ENCODE measurements around the gene OSBPL7. TPM values are rescaled to one million over a fixed set of nuclear protein-coding genes. Genes with fewer than 3 reads are reported as not detected.

The OSBPL7 gene
- total and polyA plus RNA-seq, 2 of the 4 experiments (the other 2 are of a cell fraction), result 5.2 to 14.5 TPM

- Histone ChIP-seq H2BK20ac (ENCODE audit: low read depth, low read length) (no peak overlapping the region), H3K4ac (ENCODE audit: low read depth, low read length) (no peak overlapping the region), H3K4me2 (ENCODE audit: low read depth, low read length) (no peak overlapping the region), H2BK120ac (ENCODE audit: low read depth, low read length) (no peak overlapping the region), H2AFZ (replicated peaks; ENCODE audit: low read length, poor library complexity) (no peak overlapping the region), H3K18ac (ENCODE audit: low read depth, low read length) (no peak overlapping the region), H2AK9ac (replicated peaks; ENCODE audit: low read depth, low read length, poor library complexity) (no peak overlapping the region), H3K9ac (ENCODE audit: low read depth, low read length) (no peak overlapping the region), H3K56ac (ENCODE audit: extremely low read depth, insufficient read depth, low read length) (no peak overlapping the region), H4K20me1 (ENCODE audit: insufficient read depth, low read length) (no peaks in the 10 kb centered on the region), H4K8ac (ENCODE audit: low read depth in 2 of 2, low read length in 2 of 2) (no peak overlapping the region), H3K36me3 (ENCODE audit: control insufficient read depth, insufficient read depth, low read length) (no peaks in the 10 kb centered on the region), H3K9me1 (ENCODE audit: insufficient read depth, low read length) (no peaks in the 10 kb centered on the region), H4K91ac (ENCODE audit: insufficient read depth, low read depth, low read length) (no peak overlapping the region), H3K27me3 (ENCODE audit: control insufficient read depth, insufficient read depth, low read length) (peaks cover 55% of the 10 kb centered on the region), H2BK5ac (ENCODE audit: low read depth, low read length, poor library complexity, severe bottlenecking) (no peak overlapping the region), H3K9me3 (ENCODE audit: control insufficient read depth, insufficient read depth, low read length) (no peaks in the 10 kb centered on the region), H3K4me1 (ENCODE audit: control insufficient read depth, insufficient read depth, low read length) (no peaks in the 10 kb centered on the region), H3K14ac (replicated peaks; ENCODE audit: low read depth, low read length) (no peak overlapping the region), H3K27ac (ENCODE audit: insufficient read depth, low read length) (no peak overlapping the region), H3K4me3 (ENCODE audit: insufficient read depth, low read depth, low read length) (no peak overlapping the region), H4K5ac (ENCODE audit: low read depth, low read length) (no peak overlapping the region), H3K79me1 (ENCODE audit: low read depth in 1 of 2, low read length in 2 of 2) (peaks cover under 1 to 6% of the 10 kb centered on the region in 2 experiments; a peak in 3 of 4 replicates), H3K23ac (ENCODE audit: low read depth, low read length) (no peak overlapping the region; the same call in 1 of the 2 replicates), H2AK5ac (ENCODE audit: low read depth, low read length) (no peak overlapping the region), H2BK15ac (ENCODE audit: low read depth, low read length) (no peak overlapping the region)
- no TSS peak for BruUV-seq (replicated peaks)
- intact Hi-C loops (cut with micrococcal nuclease) (no loop called here), dilution Hi-C loops (cut with HindIII; ENCODE audit: low sequenced_read_pairs, unreplicated experiment) (no loop called here), in situ Hi-C loops (cut with MboI; ENCODE audit: low sequenced_read_pairs) (no loop called here)
- no CpG with 5 or more reads among the region's 3 CpGs for WGBS, 2 experiments (ENCODE audit: extremely low coverage in 2 of 2, insufficient read length in 1 of 2)
- ChIA-PET CTCF (interaction anchor here (1.1 kb wide), 1 partner anchor 44 kb away, joined by 3 read pairs; no protein-coding TSS in a partner anchor), POLR2A (ENCODE audit: unreplicated experiment) (no interaction called here)
- DNase-seq, result no peak
- TF ChIP-seq ELK1 (IDR thresholded peaks at IDR 0.05; ENCODE audit: borderline replicate concordance, low read depth, low read length) (no peak), FOS (IDR thresholded peaks at IDR 0.05; ENCODE audit: low read depth, low read length) (no peak), MXI1 (IDR thresholded peaks at IDR 0.05; ENCODE audit: borderline replicate concordance, low read depth, low read length) (no peak), MAFK (IDR thresholded peaks at IDR 0.05; ENCODE audit: low read depth, low read length) (no peak), RFX5 (IDR thresholded peaks at IDR 0.05; ENCODE audit: low read depth, low read length) (no peak), NFE2L2 (IDR thresholded peaks at IDR 0.05; ENCODE audit: low read depth, low read length) (no peak), BHLHE40 (IDR thresholded peaks at IDR 0.05; ENCODE audit: low read depth, low read length) (no peak), RAD21 (IDR thresholded peaks at IDR 0.05; ENCODE audit: low read length) (no peak), USF2 (IDR thresholded peaks at IDR 0.05; ENCODE audit: low read depth, low read length) (no peak), CEBPB (IDR thresholded peaks at IDR 0.05; ENCODE audit: low read depth, low read length) (no peak), SMC3 (IDR thresholded peaks at IDR 0.05; ENCODE audit: low read depth, low read length) (no peak), POLR2A (IDR thresholded peaks at IDR 0.05; ENCODE audit: low read depth, low read length) (no peak), CTCF (conservative IDR thresholded peaks at IDR 0.05; ENCODE audit: low read depth, low read length) (no peak), RCOR1 (IDR thresholded peaks at IDR 0.05; ENCODE audit: insufficient replicate concordance, low read length) (no peak), MAZ (IDR thresholded peaks at IDR 0.05; ENCODE audit: borderline replicate concordance, low read depth, low read length) (no peak), CHD1 (IDR thresholded peaks at IDR 0.05; ENCODE audit: low read depth, low read length) (no peak)
- ATAC-seq (ENCODE audit: low read depth), result no peak
Measured at GRCh38 chr17:47845716-47846075, 24.1 kb upstream of the OSBPL7 start.

Measured in IMR-90 (cell line).